Fibroblast of lung (primary cell): ENCODE measurements around the gene GUCD1. TPM values are rescaled to one million over a fixed set of nuclear protein-coding genes. Genes with fewer than 3 reads are reported as not detected.

ENCODE experiments used
- DNase-seq, 2 donors: peaks; one replicate each; pipeline versions ENCODE4 v3.0.0 to v3.0.0-alpha.2; 2010; ENCODE audit warnings: low read depth in 2 of 2
- H2AFZ ChIP-seq: 2 replicates; pipeline ENCODE4 v1.5.1; 2012; ENCODE audit warnings: low read length, control low read depth, inconsistent platforms
- H3K27ac ChIP-seq: 2 replicates; pipeline ENCODE4 v1.5.1; 2011; ENCODE audit warnings: low read length, control low read depth; ENCODE audit not compliant: insufficient read depth
- H3K27me3 ChIP-seq: 2 replicates; pipeline ENCODE4 v1.5.1; 2011; ENCODE audit warnings: mild to moderate bottlenecking, low read length; ENCODE audit not compliant: control insufficient read depth, insufficient read depth
- H3K36me3 ChIP-seq: 2 replicates; pipeline ENCODE4 v1.5.1; 2011; ENCODE audit warnings: low read length; ENCODE audit not compliant: control insufficient read depth, insufficient read depth
- H3K4me1 ChIP-seq: 2 replicates; pipeline ENCODE4 v1.5.1; 2011; ENCODE audit warnings: low read length; ENCODE audit not compliant: control insufficient read depth, insufficient read depth; ENCODE audit errors: extremely low read depth
- H3K4me2 ChIP-seq: 2 replicates; pipeline ENCODE4 v1.5.1; 2011; ENCODE audit warnings: low read length, control low read depth; ENCODE audit not compliant: insufficient read depth; ENCODE audit errors: extremely low read depth
- H3K4me3 ChIP-seq, 4 experiments: fragments of 200-600 bp in 1 of 4; sonication (generic) in 1 of 4; replicated peaks in 1 of 4; 2 replicates each; pipeline ENCODE4 v1.5.1; 2011 to 2016; ENCODE audit warnings: low read length in 4 of 4, low read depth in 3 of 4, mild to moderate bottlenecking in 3 of 4, control low read depth in 2 of 4, inconsistent platforms in 1 of 4, mixed read lengths in 1 of 4; ENCODE audit not compliant: insufficient read depth in 1 of 4; ENCODE audit errors: control extremely low read depth in 1 of 4
- H3K79me2 ChIP-seq: 2 replicates; pipeline ENCODE4 v1.5.1; 2012; ENCODE audit warnings: mild to moderate bottlenecking, low read length, inconsistent platforms; ENCODE audit not compliant: control insufficient read depth, insufficient read depth
- H3K9ac ChIP-seq: 2 replicates; pipeline ENCODE4 v1.5.1; 2011; ENCODE audit warnings: mild to moderate bottlenecking, low read length, control low read depth; ENCODE audit not compliant: insufficient read depth
- H3K9me3 ChIP-seq: 2 replicates; pipeline ENCODE4 v1.5.1; 2012; ENCODE audit warnings: low read depth, low read length; ENCODE audit not compliant: control insufficient read depth, insufficient read depth
- H4K20me1 ChIP-seq: 2 replicates; pipeline ENCODE4 v1.5.1; 2011; ENCODE audit warnings: low read length; ENCODE audit not compliant: control insufficient read depth, insufficient read depth; ENCODE audit errors: extremely low read depth
- CTCF ChIP-seq, 2 donors: IDR thresholded peaks in 1 of 2; conservative IDR thresholded peaks in 1 of 2; 1 replicate in 1 of 2; 2 replicates in 1 of 2; pipeline ENCODE4 v1.5.1; 2011 to 2012; ENCODE audit warnings: low read length in 2 of 2, control low read depth in 1 of 2, inconsistent platforms in 1 of 2, low read depth in 1 of 2, mild to moderate bottlenecking in 1 of 2
- EZH2 ChIP-seq: IDR thresholded peaks from 2 replicates; pipeline ENCODE4 v1.5.1; 2012; ENCODE audit warnings: low read length, control low read depth, mild to moderate bottlenecking; ENCODE audit errors: missing control alignments
- polyA plus RNA-seq, 2 donors: library from polyadenylated mRNA; depleted of rRNA in 1 of 2; stranded (reverse) in 1 of 2; unstranded in 1 of 2; fragments of >200 nt; gene quantifications; 2 replicates each; pipeline ENCODE4 v1.2.1, GENCODE V29; 2011 to 2012; ENCODE audit warnings: missing spikeins in 1 of 2
- total RNA-seq: library from RNA; depleted of rRNA; stranded (reverse); fragments of >200 nt; gene quantifications from 2 replicates; pipeline ENCODE4 v1.2.1, GENCODE V29; 2014

The GUCD1 gene
- total and polyA plus RNA-seq, 2 donors (not counting 1 experiment from before 2014, with no cell fraction given), result 83.4 to 178 TPM

GRCh38 chr22:24589518-24590030, 34.6 kb upstream of the GUCD1 start:
- no peaks in the 10 kb centered on the region for H3K79me2 ChIP-seq
- H4K20me1 ChIP-seq, result no peaks in the 10 kb centered on the region
- H3K4me1 ChIP-seq, result peaks cover 3% of the 10 kb centered on the region
- no peak overlapping the region for H3K9ac ChIP-seq
- H3K9me3 ChIP-seq, result no peaks in the 10 kb centered on the region
- H3K27me3 ChIP-seq, result no peaks in the 10 kb centered on the region
- H3K27ac ChIP-seq, result no peak overlapping the region
- TF ChIP-seq CTCF (conservative IDR thresholded peaks at IDR 0.05 in 1 of 2, IDR thresholded peaks at IDR 0.05 in 1 of 2; ENCODE audit: low read depth in 1 of 2, low read length in 2 of 2) (no peak), EZH2 (no peak)
- DNase-seq, result no peak
- H3K4me3 ChIP-seq, result no peak overlapping the region
- peaks cover 4% of the 10 kb centered on the region for H3K36me3 ChIP-seq
- no peak overlapping the region for H3K4me2 ChIP-seq
- no peak overlapping the region for H2AFZ ChIP-seq

- Histone ChIP-seq H3K4me1 (peaks cover 3% of the 10 kb centered on the region), H3K27ac (no peak overlapping the region), H3K4me2 (no peak overlapping the region), H3K36me3 (peaks cover 4% of the 10 kb centered on the region), H4K20me1 (no peaks in the 10 kb centered on the region), H3K9ac (no peak overlapping the region), H3K79me2 (no peaks in the 10 kb centered on the region), H3K9me3 (no peaks in the 10 kb centered on the region), H3K4me3 (no peak overlapping the region), H3K27me3 (no peaks in the 10 kb centered on the region), H2AFZ (no peak overlapping the region)
- DNase-seq, result no peak
- TF ChIP-seq CTCF (conservative IDR thresholded peaks at IDR 0.05 in 1 of 2, IDR thresholded peaks at IDR 0.05 in 1 of 2; ENCODE audit: low read depth in 1 of 2, low read length in 2 of 2) (no peak), EZH2 (no peak)
Observed at GRCh38 chr22:24588757-24589481, 34.0 kb upstream of the GUCD1 start.

DNA sequence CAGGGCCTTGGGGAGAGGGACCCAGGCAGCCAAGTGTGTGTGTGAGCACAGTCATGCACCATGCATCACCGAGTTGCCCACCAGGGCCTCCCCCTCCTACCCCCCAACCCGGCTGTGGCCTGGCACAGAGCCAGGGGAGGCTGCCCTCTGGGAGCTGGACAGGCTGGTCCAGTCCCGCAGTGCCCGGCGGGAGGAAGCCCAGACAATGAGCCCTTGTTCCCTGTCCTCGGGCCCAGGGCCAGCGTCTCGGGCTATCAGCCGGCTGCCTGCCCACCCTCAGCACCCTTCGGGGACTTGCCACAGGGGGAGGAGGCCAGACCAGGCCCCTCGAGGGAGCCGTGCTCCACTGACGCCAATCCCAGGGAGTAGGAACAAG, 33.4 kb upstream of the GUCD1 start:
- H3K27ac ChIP-seq, result no peak overlapping the region
- no peak overlapping the region for H3K4me3 ChIP-seq
- no peak overlapping the region for H3K9ac ChIP-seq
- H2AFZ ChIP-seq, result no peak overlapping the region
- peak in 1 of 2 donors; percentile 15 for DNase-seq
- TF ChIP-seq EZH2, result no peak
- TF ChIP-seq CTCF (conservative IDR thresholded peaks at IDR 0.05 in 1 of 2, IDR thresholded peaks at IDR 0.05 in 1 of 2; ENCODE audit: low read depth in 1 of 2, low read length in 2 of 2), result no peak
- H3K4me2 ChIP-seq, result no peak overlapping the region
- peaks cover 4% of the 10 kb centered on the region for H3K36me3 ChIP-seq
- no peaks in the 10 kb centered on the region for H4K20me1 ChIP-seq
- no peaks in the 10 kb centered on the region for H3K79me2 ChIP-seq
- H3K9me3 ChIP-seq, result no peaks in the 10 kb centered on the region
- no peaks in the 10 kb centered on the region for H3K27me3 ChIP-seq
- H3K4me1 ChIP-seq, result peaks cover 5% of the 10 kb centered on the region
